Measurements from ENCODE around the gene RGS21. TPM values are rescaled to one million over a fixed set of nuclear protein-coding genes. Genes with fewer than 3 reads are reported as not detected.

The RGS21 gene, protein sequence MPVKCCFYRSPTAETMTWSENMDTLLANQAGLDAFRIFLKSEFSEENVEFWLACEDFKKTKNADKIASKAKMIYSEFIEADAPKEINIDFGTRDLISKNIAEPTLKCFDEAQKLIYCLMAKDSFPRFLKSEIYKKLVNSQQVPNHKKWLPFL
- total RNA-seq = not detected

DNA sequence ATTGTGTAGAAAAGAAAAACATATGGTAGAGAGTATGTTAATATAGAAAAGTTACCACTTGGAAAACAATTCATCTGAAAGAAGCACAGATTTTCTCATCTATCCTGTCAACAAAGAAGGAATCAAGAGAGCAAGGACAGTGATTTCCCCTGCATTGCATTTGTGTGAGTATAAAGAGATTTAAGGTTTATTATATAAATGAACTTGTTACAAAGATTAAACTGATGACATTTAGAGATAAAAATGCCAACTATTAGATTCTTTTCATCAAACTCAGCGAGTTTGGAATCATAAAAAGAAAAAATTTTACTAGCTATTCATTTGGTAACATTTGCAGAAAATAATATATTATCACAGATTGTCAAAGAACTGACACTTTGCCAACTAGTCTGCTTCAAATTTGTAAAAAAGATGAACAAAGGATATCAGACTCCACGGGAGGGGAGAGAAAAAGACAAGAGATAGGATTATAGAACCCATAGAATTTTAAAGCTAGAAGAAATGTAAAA is at the start of gene RGS21:
Gene RGS21, plus strand, starts transcription at position 51 of the 509 bp plus-strand sequence. CDS start 26,045 bp downstream, outside the sequence.

Other genes starting within 250 kb of the RGS21 start
- gene RGS18, start 158.5 kb upstream of the RGS21 start, total RNA-seq = not detected

Data from activated naive CD4-positive, alpha-beta T cell treated with anti-CD3 and anti-CD28 coated beads, Interleukin-2, amount 10 ng/mL, durations not matched to agents 5 hours and 36 hours (primary cell).